Hematopoietic multipotent progenitor cell treated with erythropoietin and hydrocortisone succinate and interleukin-3 and kit ligand, for 17 days (in vitro differentiated cells): Measurements from ENCODE around the gene VRK1.
A peak's percentile ranks its signal among the peaks of the same experiment; 100 is the strongest.
"Not testable (repeated sequence)": the region's sequence is repeated elsewhere in the genome, so short reads cannot be mapped to it uniquely, and the experiment has no call there.

Experiments
- DNase-seq: peaks from one replicate; pipeline ENCODE4 v3.0.0-alpha.2; 2015; ENCODE audit warnings: low spot score

The VRK1 gene

DNA sequence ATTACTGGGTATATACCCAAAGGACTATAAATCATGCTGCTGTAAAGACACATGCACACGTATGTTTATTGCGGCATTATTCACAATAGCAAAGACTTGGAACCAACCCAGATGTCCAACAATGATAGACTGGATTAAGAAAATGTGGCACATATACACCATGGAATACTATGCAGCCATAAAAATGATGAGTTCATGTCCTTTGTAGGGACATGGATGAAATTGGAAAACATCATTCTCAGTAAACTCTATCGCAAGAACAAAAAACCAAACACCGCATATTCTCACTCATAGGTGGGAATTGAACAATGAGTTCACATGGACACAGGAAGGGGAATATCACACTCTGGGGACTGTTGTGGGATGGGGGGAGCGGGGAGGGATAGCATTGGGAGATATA lies 86.8 kb downstream of the VRK1 start:
- not testable (repeated sequence) for DNase-seq

DNA sequence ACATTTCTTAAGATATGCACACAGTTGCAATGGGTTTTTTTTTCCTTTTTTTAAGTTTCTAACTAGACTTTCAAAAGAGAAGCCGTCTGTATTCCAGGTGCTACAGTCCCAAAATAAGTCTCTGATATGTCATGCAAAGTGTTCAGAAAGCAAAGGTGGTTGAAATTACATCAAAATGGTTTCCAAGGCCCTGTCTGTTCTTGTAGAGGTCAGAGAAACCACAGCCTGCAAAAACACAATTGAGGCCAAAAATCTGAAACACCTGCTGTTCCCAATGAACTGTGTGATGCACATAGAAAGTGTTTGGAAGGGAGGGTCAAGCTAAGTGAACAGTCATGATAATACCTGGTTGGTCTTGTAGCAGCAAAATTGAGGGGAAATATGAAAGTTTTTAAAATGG lies 91.0 kb downstream of the VRK1 start:
- DNase-seq: no peak

DNA sequence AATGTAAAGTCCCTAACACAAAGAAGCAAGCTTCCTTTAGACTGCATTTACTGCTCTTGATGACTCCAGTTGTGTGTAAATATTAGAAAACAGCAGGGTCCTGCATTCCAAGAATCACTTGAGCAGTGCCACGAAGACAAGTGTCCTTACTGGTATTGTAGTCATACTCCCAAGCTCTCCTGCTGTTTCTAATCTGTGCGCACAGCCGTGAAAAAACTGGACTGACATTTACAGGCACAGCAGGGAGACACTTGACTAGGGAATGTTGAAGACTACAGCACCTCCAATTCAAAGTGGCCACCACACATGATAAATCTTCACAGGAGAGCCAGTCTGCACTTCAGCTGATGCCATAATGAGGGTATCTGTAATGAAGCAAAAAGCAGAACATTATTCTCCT lies 91.4 kb downstream of the VRK1 start:
- DNase-seq: no peak

DNA sequence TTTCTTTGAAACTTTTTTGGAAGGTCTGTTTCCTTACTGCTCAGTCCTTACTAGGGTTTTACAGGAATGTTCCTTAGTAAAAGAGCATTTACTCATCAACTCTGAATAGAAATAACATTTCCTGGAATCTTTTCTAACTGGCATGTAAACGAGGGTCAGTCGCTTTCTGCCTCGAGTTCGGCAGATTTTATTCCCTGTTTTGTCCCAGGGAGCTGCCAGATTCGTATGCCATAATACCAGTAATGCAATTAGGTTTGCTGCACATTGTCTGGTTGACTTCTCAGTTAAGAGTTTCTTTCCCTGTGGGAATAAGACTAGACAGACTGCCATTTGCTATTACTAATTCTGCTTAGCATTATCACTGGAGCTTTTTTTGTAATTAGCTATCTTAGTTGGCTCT lies 91.9 kb downstream of the VRK1 start:
- DNase-seq: no peak

DNA sequence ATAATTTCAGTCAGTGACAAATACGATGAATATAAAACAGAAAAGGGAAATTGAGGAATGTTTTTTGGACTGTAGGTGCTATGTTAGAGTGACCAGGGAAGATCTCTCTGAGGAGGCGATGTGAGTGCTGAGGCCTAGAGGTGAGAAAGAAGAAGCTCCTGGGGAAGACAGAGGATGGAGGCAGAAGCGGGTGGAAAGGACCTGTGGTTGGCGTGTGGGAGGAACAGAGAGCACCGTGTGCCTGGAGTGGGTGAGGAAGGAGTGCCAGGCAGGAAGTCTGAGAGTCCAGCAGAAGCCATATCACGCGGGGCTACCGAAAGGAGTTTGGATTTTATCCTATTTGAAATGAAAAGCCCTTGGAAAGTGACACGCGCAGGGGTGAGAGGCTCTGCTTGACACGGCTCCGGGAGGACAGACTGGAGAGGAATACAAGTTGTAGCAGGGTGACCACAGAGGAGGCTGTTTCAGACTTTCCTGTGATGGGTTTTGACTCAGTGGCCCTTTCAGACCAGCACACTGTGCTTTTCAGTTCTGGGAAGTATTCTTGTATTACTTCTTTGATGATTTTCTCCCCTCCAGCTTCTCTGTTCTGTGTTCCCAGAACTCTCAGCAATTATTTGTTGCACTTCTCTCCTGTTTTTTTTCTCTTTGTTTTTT lies 96.9 kb downstream of the VRK1 start:
- DNase-seq: no peak

DNA sequence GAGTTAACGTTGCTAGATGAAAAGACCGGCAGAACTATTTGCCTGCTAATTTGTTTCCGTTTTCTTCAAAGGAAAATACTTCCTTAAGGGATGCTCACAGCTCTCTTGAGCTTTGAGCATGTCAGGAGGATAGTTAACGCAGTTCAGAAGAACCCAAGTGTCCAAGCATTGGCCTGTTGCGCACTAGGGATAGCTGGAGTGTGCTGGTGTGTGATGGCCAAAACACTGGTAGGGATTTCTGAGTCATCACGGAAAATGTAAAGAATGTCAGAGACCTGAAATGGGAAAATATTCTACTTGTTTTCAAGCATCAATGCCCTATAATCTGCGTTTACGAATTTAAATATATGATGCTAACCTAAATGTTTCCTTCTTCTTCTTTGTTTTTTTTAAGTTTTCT lies 97.8 kb downstream of the VRK1 start:
- DNase-seq: no peak

DNA sequence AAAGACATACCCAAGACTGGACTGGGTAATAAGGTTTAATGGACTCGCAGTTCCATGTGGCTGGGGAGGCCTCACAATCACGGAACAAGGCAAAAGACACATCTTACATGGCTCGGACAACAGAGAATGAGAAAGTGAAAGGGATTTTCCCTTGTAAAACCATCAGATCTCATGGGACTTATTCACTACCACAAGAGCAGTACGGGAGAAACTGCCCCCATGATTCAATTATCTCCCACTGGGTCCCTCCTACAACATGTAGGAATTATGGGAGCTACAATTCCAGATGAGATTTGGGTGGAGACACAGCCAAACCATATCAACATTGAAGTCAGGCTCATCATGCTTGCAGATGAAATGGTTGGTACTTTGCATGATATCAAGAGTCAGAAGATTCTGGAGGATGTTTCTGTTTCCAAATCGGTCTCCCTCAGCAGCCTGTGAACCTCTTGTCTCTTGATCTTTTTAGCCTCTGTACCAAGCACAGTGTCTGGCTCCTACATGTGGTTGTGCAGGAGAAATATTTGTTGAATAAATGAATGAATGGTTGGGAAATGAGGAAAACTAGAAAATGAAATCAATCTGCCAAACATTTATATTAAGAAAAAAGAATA lies 98.6 kb downstream of the VRK1 start:
- DNase-seq: no peak

DNA sequence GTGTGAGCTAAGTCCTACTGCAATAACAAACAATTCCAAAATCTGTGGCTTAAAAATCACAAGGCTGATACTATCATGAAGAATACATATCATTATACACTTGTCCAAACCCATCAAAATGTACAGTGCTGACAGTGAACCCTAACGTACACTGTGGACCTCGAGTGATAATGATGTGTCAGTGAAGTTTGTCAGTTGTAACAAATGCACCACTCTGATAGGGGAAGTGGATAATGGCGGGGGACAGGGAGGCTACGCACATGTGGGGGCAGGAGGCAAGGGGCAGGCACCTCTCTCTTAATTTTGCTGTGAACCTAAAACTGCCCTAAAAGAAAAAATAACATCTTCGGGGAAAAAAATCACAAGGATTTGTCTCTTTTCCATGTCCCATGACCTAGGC lies 100.0 kb downstream of the VRK1 start:
- no peak for DNase-seq

DNA sequence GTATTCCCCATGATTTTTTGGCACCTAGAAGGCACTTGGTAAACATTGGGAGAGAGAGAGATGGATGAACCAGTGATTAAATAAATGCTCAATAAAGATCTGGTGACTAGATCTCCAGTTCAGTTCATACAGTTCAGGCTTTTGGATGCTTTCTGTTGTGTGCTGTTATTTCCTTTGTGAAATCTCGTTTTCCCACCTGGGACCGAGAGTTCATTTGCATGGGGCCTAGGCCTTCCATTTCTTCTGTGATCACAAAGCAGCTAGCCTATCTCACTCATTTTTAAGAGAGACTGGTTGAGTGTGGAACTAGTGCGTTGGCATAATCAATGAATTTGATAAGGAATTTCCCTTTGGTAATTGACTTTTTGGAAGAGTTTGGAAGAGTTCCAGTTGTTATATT lies 104.0 kb downstream of the VRK1 start:
- DNase-seq: no peak

DNA sequence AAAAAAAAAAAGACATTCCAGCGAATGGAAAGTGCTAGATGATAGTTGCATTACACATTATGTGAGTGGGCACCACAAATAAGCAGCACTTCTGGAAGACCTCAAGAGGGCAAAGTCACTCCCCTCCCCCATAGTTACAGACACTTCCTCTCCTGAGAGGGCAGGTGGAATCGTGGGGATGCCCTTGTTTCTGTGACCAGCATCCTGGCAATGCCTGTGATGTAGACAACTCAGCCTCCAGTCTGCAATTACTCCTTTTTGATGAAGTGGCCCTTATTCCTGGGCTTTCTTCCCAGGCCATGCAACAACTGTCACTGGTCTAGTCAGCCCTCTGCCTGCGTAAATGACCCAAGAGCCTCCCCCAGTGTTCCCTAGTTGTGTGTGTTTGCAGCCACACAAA lies 104.8 kb downstream of the VRK1 start:
- no peak for DNase-seq

DNA sequence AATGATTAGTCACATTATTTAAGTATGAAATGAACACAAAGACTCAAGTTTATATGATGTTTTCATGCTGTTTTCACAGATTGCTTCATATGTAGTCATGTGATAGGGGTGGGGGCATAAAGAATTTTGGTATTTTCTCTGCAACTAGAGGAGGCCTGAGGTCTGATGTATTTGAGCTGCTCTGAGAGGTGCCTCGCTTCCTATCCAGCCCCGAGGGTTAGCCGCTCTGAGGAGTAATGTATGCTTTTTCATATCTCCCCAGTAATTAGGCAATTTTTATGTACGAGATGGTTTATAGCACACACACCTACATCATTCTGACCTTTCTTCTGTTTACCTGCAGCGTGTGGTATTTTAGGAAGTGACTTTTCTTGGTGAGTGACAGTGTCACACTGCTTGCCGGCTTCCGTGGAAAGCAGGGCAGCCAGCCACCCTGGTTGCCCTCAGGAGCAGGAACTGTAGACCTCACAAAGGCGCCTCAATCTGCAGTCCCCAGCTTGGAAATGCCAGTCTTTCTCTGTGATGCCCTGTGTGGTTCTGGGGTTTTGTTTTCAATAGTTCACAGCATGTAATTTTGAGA lies 106.4 kb downstream of the VRK1 start:
- DNase-seq: no peak

DNA sequence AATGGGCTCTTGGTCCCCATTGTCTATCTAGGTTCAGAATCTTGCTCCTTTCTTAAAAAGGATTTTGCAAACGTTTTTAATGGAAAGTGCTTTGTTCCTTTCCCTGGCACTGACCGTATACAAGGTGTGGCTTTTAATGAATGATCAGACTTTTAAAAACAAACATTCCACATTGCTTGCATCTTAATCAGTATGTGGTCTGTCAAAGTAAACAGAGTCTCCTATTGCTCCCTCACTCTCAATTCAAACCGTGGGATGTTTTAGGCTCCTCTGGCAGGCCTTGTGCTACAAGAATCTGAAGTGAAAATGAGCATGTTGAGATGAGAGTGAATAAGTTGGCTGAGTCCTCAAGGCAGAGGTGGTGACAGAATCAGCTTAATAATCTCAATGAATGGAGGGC lies 107.0 kb downstream of the VRK1 start:
- no peak for DNase-seq

DNA sequence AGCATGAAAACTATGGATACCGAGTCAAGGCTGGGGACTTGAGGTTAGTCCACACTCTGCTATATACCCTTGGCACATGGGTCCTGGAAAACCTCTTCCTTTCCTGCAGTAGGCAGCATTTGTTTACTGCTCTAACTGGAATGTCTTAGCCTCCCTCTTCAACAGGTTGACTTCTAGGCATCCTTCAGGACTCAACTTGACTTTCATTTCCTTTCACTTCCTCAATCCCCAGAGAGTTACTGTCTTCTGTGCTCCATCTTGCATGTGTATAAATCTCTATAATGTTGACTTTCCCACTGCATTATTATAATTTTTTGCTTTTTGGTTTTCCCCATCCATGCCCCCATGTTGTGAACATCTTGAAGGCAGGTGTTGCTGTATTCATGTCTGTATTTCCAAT lies 107.9 kb downstream of the VRK1 start:
- DNase-seq: no peak

DNA sequence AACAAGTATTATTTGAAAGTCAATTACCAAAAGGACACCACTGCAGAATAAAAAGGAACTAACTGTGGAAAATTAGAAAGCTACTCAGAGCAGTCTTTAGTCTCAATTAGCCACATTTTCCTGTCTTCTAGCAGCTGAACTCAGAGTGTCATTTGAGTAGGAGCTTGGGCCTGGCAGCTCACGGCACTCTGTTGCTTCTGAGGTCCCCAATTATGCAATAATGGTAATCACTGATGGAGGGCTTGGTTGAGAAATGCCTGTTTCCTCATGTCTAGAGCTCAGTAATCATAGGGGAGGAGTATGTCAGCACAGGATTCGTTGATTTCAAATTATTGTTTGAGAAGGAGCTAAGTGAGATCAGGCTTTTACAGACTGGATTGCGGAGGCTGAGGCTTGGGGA lies 108.6 kb downstream of the VRK1 start:
- no peak for DNase-seq

DNA sequence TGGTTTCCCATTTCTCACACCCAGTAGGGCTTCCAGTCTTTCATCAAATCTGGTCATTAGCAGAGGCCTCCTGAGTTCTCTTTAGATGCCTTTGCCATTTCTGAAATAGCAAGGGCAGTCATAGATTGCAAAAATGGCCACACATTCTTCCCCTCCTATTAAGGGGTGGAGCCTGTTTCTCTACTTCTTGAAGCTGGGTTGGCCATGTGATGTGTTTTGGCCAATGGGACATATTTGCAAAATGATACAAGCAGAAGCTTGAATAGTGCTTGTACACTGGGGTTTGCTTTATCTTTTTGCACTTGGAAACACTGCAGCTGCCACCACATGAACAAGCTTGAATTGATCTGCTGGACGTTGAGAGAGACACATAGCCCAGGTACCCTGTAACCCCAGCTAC lies 109.3 kb downstream of the VRK1 start:
- DNase-seq: no peak

DNA sequence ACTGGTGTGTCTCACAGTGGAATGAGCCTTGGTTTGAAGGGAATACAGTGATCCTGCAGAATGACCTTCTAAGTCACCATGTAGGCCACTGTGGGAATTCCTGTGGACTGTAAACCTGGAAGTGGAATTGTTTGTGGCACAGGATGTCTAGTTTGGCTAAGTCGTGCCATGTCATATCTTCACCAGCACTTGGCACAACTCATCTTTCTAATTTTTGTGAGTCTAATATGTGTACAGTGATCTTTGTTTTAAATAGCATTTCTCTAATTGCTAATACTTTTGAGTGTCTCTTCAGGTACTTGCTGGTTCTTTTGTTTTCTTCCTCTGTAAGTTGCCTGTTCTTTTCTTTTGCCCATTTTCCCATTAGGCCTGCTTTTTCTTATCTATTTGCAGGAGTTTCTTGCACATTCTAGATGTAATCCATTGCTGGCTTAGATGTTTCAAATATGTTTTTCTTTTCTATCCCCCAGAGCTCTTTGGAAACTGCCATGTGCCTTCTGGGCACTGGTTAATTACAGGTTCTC lies 112.7 kb downstream of the VRK1 start:
- DNase-seq: no peak

DNA sequence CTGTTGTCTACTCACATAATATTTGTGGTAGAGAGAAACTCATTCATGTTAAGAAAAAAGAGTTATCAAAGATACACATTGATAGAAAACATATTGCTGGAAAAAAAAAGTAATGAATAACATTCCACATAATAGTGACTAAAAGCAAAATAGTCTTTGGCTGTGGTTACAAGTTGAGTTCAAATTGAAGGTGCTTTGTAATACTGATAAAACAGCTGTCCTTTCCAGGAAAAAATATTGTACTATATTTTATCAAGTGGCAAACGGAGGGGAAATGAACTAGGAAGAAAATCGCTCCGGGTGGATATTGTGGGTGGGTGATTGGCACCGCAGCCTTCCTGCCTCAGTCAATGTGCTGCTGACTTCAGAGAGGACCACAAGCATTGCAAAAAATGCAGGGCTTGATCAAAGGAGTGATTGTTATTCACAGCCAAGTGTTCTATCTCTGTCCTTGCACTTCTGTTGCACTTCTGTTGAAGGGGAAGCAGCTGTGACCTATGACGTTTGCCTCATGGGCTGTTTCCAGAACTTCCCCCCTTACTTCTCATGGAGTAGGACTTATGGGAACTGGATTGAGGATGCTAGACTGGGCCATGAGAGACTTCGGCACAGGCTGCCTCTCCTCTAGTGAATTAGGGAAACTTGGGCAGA lies 114.4 kb downstream of the VRK1 start:
- no peak for DNase-seq

DNA sequence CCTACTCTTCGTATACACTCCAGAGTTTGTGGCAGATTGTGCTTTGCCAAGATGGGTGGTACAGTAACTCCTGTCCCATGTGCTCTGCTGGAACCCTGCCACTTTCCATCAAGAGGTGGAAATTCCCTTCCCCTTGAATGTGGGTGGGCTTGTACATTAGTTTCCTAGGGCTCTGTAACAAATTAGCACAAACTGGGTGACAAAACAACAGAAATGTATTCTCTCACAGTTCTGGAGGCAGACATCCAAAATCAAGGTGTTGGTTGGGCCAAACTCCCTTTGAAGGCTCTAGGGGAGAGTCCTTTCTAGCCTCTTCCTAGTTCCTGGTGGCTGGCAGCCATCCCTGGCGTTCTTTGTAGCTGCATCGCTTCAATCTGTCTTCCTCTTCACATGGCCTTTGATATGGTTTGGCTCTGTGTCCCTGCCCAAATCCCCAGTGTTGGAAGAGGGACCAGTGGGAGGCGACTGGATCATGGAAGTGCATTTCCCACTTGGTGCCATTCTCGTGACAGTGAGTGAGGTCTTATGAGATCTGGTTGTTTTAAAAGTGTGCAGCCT lies 117.5 kb downstream of the VRK1 start:
- DNase-seq: no peak

DNA sequence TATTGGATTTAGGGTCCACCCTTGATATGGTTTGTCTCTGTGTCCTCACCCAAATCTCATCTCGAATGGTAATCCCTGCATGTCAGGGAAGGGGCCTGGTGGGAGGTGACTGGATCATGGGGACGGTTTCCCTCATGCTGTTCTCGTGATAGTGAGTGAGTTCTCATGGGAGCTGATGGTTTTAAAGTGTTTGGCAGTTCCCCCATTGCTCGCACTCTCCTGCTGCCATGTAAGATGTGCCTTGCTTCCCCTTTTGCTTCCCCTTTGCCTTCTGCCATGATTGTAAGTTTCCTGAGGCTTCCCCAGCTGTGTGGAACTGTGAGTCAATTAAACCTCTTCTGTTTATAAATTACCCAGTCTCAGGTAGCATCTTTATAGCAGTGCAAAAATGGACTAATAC lies 118.3 kb downstream of the VRK1 start:
- DNase-seq: no peak

DNA sequence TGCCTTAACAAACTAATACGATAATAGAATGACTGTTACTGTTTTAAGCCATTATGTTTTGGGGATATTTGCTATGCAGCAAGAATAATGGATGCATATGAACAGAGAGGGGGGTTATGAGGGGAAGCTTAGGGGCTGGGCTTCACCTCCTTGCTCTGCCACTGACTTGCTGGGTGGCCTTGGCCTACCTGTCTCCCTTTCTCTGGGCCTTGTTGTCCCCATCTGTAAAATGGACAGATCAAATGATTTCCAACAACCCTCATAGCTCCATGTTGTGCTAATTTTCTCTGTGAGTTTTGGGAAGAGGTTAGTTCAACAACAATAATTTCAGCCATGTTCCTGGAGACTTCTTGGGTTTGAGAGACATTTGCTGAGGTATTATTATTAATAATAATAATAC lies 119.6 kb downstream of the VRK1 start:
- no peak for DNase-seq

DNA sequence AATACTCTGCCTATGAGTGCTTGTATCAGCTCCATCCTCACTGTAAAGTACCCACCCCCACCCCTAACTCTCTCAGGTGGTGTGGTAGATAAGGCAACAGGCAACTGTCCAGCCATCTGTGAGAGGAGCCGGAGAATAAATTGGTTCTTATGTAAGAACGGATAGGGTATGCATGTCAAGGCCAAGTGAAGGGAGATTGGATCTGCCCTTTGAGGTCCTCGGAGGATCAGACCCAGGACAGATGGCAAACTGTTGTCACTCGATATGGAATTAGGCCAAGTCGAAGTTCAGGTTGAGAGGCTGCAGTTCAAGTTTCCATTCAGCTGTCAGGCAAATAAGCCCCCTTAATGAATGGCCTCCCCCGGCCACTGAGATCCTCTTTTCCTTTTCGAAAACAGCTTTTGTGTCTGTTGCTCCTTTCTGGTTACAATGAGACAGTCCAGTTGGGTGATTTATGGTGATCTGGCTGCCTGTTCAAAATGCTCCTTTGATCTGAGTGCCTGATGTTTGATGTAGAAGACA lies 120.3 kb downstream of the VRK1 start:
- peak; percentile 36 for DNase-seq

DNA sequence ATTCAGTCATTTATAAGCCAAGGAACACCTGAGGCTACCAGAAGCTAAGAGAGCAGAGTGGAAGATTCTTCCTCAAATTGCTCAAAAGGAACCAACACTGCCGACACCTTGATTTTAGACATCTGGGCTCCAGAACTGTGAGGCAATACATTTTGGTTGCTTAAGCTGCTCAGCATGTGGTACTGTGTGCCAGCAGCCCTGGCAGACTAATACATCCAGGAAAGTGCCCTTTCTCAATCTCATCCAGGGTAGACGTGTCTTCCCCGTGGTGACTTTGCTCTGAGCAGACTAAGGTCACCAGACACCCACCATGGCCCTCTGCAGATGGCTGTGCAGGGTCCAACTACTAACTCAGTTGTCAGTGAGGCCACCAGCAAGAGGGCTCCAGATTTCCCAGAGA lies 122.8 kb downstream of the VRK1 start:
- no peak for DNase-seq

DNA sequence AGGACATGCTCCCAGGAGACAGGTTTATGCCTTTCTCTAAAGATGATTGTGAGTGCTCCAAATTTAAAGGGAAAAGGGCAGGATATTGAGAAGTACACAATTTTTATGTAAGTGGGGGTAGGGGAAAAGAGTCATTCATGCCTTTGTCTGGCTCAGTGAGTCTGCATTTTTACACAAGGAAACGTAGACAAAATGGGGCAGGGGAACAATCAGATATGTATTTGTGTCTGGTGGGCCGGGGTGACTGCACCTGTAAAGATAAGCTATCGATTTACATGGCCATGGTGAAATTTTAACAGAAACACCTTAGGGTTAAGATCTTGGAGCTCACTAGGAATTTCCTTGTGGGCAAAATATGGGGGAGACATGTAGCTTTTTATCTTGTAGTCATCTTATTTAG lies 123.6 kb downstream of the VRK1 start:
- no peak for DNase-seq
